Activated CD4-positive, CD25-positive, alpha-beta regulatory T cell (primary cell): ENCODE measurements around the gene C1QL2.

Experiments
- DNase-seq, 4 experiments: peaks; one replicate each; lab custom pipeline; 2025; lab: John Stamatoyannopoulos, UW

The C1QL2 gene

GRCh38 chr2:119158563-119159347 lies at the start of gene C1QL2:
TSS of gene C1QL2 (minus strand) at chr2:119158751. CDS start at chr2:119158269, 482 bp downstream.
- DNase-seq = no peak

- DNase-seq = no peak
These were observed 48.9 kb upstream of the C1QL2 start for GRCh38 chr2:119207447-119207846.

- DNase-seq = no peak
These were observed 47.6 kb upstream of the C1QL2 start for GRCh38 chr2:119206201-119206600.

- no peak for DNase-seq
These were observed 46.6 kb upstream of the C1QL2 start for GRCh38 chr2:119205001-119205706.

GRCh38 chr2:119204525-119204924 lies 46.0 kb upstream of the C1QL2 start:
- no peak for DNase-seq

- no peak for DNase-seq
These were observed 44.2 kb upstream of the C1QL2 start for GRCh38 chr2:119202610-119203310.

GRCh38 chr2:119201815-119202214 lies 43.3 kb upstream of the C1QL2 start:
- no peak for DNase-seq

- DNase-seq = no peak
These were observed 39.8 kb upstream of the C1QL2 start for GRCh38 chr2:119198240-119198840.

GRCh38 chr2:119197529-119198239 lies 39.1 kb upstream of the C1QL2 start:
- DNase-seq = no peak

- no peak for DNase-seq
These were observed 38.5 kb upstream of the C1QL2 start for GRCh38 chr2:119197126-119197405.

- DNase-seq = no peak
These were observed 38.0 kb upstream of the C1QL2 start for GRCh38 chr2:119196301-119197125.

- no peak for DNase-seq
These were observed 37.3 kb upstream of the C1QL2 start for GRCh38 chr2:119195887-119196286.

GRCh38 chr2:119195001-119195400 lies 36.5 kb upstream of the C1QL2 start:
- no peak for DNase-seq

- no peak for DNase-seq
These were observed 34.3 kb upstream of the C1QL2 start for GRCh38 chr2:119192893-119193292.

GRCh38 chr2:119190321-119191111 lies 32.0 kb upstream of the C1QL2 start:
- DNase-seq = no peak

- no peak for DNase-seq
These were observed 26.0 kb upstream of the C1QL2 start for GRCh38 chr2:119184512-119184911.

GRCh38 chr2:119181791-119182445 lies 23.4 kb upstream of the C1QL2 start:
- DNase-seq = no peak

GRCh38 chr2:119181391-119181790 lies 22.8 kb upstream of the C1QL2 start:
- no peak for DNase-seq

GRCh38 chr2:119180892-119181291 lies 22.3 kb upstream of the C1QL2 start:
- DNase-seq = no peak

GRCh38 chr2:119179991-119180390 lies 21.4 kb upstream of the C1QL2 start:
- no peak for DNase-seq
